ENCODE measurements around the gene DDX24.

Gene DDX24

DNA sequence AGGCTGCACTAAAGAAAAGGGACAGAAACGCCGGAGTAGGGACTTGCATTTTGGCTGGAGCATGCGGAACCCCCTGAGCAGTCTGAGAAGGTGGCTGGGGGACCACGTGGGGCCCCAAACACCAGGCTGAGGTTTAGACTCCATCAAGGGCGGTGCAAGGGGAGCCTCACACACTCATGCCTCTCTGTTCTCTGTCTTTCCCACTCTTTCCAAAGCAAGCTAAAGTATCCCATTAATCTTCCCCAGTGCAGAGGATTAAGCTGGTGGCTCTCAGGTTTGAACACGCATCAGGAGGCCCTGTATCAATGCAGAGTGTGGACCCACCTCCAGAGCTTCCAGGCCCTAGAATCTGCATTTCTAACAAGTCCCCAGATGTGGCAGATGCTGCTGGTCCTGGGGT is 70.4 kb downstream of the DDX24 start:
- DNase-seq (ENCODE audit: low read depth in 2 of 2), result no peak

DNA sequence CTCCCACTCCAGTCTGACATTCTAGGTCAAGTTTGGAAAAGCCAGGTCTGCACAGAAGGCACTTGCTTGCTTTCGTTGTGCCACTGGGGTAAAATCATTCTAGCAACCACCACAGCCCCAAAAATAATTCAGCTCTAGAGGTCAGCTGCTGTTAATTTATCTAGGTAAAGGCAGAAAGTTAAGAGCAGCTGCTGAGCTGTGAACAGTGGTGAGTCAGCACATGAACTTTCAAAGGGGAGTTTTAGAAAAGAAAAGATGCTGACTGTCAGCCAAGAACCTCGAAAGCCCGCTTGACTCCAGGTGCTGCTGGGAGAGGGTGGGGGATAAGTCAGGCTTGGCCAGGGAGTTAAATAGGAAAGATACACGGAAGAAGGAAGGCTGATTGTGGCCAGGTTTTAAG is 71.2 kb downstream of the DDX24 start:
- DNase-seq (ENCODE audit: low read depth in 2 of 2), result no peak

DNA sequence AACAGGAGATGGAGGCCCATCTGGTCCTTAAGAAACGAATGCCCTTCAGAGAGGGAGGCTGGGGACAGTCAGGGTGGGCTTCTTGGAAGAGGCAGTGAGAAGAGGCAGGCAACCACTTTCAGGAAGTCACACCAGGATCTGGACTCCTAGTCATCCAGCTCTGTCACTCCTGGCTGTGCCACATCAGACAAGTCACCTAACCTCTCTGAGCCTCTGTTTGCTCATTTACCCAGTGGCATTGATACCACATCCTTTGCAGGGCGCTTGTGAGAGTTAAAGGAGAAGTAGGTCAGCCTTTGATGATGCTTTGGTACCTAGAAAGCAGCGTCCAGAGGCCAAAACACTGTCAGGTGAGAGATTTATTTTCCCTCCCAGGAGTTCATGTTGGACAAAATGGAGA is 72.8 kb downstream of the DDX24 start:
- DNase-seq (ENCODE audit: low read depth in 2 of 2), result no peak

DNA sequence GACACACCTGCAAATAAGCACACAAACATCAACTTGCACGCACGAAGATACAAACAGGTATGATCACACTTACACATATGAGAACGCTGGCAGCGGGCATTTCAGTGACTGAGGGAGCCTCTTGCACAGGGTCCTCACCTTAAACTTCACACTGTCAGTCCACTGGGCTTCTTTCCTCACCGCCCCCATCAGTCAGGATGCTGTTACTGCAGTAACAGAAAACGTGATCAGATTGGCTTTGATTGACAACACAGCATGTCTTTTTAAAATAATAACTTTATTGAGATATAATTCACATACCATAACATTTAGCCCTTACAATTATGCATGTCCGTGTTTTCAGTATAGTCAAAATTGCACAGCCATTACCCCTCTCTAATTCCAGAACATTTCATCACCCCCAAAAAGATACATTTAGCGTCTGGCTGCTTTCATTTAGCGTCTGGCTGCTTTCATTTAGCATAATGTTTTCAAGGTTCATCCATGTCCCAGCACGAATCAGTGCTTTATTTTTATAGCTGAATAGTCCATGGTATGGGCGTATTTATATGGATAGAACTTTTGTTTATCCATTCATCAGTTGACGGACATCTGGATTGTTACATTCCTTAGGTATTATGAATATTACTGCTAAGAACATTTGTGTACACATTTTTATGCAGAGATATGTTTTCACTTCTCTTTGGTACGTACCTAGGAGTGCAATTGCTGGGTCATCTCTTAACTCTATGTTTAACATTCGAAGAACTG is 75.5 kb downstream of the DDX24 start:
- no peak for DNase-seq (ENCODE audit: low read depth in 2 of 2)

DNA sequence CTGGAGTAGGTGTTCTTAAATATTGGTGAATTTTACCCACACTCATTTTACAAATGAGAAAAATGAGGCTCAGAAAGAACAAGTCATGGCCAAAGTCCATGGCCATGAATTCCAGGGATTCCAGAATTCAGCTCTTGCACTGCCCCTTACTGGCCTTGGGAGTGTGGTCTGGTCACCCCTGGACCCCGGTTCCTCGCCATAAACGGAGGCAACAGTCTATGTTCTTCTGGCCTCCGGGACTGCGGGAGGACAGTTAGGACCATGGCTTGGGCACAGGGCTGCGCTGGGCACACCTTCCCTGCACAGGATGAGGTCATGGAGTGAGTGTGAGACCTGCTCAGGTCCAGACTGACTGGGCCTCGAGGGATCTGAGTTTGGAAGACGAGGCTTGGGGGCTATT is 77.0 kb downstream of the DDX24 start:
- no peak for DNase-seq (ENCODE audit: low read depth in 2 of 2)

DNA sequence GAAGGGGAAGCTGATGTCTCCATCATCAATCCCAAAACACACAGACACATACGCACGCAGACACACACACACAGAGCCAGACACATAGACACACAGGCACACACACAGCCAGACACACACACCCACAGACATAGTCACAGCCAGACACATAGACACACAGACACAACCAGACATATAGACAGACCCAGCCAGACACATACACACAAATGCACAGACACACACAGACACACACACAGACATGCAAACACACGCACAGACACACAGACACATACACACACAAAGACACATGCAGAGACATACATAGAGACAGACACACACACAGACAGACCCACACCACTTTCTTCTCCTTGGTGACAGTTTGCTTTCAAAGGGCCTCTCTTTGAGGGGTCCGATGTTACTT is 77.6 kb downstream of the DDX24 start:
- no peak for DNase-seq (ENCODE audit: low read depth in 2 of 2)

GRCh38 chr14:94001501-94002396 is 79.3 kb downstream of the DDX24 start:
- DNase-seq (ENCODE audit: low read depth in 2 of 2), result peak; percentile 35 to 56

DNA sequence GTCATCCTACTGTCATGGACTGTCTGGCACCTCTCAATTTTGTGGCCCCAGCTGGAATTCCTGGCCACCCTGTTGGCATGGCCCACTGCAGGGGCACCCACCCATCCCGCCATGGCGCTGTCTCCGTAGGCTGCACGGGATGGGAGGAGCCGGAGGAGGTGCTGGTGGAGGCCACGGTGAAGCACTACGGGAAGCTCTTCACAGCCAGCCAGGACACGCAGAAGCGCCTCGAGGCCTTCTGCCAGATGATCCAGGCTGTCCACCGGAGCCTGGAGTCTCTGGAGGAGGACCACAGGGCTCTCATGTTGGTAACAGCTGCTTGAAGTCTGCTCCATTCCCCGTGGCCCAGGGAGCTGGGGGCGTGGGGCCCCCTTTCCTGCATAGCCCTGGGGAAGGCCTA is 80.0 kb downstream of the DDX24 start:
- DNase-seq (ENCODE audit: low read depth in 2 of 2), result no peak

DNA sequence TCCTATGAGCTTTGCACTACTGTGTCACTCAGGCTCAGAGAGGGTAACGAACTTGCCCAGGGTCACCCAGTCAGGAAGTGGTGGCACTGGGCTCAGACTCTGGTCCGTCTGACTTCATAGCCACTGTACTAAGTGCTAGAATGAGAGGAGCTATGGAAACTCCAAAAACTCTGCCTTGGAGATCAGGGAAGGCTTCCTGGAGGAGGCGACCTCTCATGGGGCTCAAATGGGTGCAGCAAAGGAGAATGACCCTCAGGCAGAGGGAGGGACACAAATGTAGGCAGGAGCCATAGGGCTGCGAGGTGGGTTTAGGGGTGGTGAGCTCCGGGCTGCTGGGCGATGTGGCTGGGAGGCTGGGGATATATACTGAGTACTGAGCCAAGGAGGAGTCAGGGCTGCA is 80.7 kb downstream of the DDX24 start:
- no peak for DNase-seq (ENCODE audit: low read depth in 2 of 2)

DNA sequence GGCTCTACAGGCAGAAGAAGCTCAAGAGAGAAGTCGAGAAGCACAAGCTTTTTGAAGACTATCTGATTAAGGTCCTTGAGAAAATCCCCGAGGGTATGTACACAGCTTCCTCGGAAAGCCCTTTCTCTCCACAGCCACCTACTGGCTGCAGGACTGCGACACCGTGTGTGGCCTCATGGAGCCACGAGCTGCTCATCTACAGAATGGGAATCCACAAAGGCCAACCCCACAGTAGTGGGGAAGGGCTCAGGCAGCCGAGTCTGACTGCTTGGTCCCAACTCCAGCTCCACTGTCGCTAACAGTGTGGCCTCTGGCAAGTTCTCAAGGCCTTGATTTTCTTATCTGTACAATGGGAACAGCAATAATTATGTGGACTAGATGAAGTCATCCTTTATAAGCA is 81.4 kb downstream of the DDX24 start:
- no peak for DNase-seq (ENCODE audit: low read depth in 2 of 2)

GRCh38 chr14:93998871-93999403 is 82.1 kb downstream of the DDX24 start:
- DNase-seq (ENCODE audit: low read depth in 2 of 2), result no peak

All from stimulated activated CD4-positive, alpha-beta T cell treated with anti-CD3 and anti-CD28 coated beads, Interleukin-12 subunit alpha, Interleukin-12 subunit beta, amount 100 ng/mL, for 24 hours (primary cell).